ENCODE results near the gene TH. TPM values are rescaled to one million over a fixed set of nuclear protein-coding genes. Genes with fewer than 3 reads are reported as not detected.

The TH gene
- polyA plus RNA-seq, 1 of the 3 experiments (the other 2 are of a cell fraction): not detected

- peaks cover 77% of the 10 kb centered on the region for H3K27me3 ChIP-seq (ENCODE audit: insufficient read depth)
- H3K9me2 ChIP-seq: no peaks in the 10 kb centered on the region
- H3K9ac ChIP-seq: no peak overlapping the region
- CTCF ChIA-PET: interaction anchor here (0.8 to 25.3 kb wide), 9 partner anchors 8 to 491 kb away, joined by 3 to 1098 read pairs (median 14); partner anchors contain the start of genes SYT8 and TNNI2
- H3K4me3 ChIP-seq (ENCODE audit: low read depth in 2 of 2, low read length in 1 of 2): peak overlapping the region in 1 of 2 experiments; percentile 19; a peak in 1 of 4 replicates
- no peaks in the 10 kb centered on the region; a peak in 1 of 4 replicates for H3K4me1 ChIP-seq (ENCODE audit: control insufficient read depth in 1 of 2, insufficient read depth in 2 of 2, low read depth in 1 of 2, low read length in 1 of 2)
- H2AFZ ChIP-seq (ENCODE audit: low read depth): no peak overlapping the region
- H3K27ac ChIP-seq (ENCODE audit: low read depth in 2 of 2, low read length in 1 of 2): no peak overlapping the region; a peak in 1 of 4 replicates
- TF ChIP-seq IRF3 (IDR thresholded peaks at IDR 0.05; ENCODE audit: low read depth, low read length): no peak
- TF ChIP-seq MEF2A (IDR thresholded peaks at IDR 0.05; ENCODE audit: borderline replicate concordance, low read depth): no peak
- TF ChIP-seq RCOR1 (IDR thresholded peaks at IDR 0.05; ENCODE audit: low read length): no peak
- TF ChIP-seq SMC3 (IDR thresholded peaks at IDR 0.05; ENCODE audit: low read depth, low read length): no peak
- H3K79me2 ChIP-seq (ENCODE audit: insufficient read depth): no peaks in the 10 kb centered on the region
- no peak for DNase-seq
- POLR2A ChIA-PET: interaction anchor here (1.0 to 1.1 kb wide), 2 partner anchors 16 to 107 kb away, joined by 3 read pairs; no protein-coding TSS in a partner anchor
- no peaks in the 10 kb centered on the region for H4K20me1 ChIP-seq (ENCODE audit: insufficient read depth)
- H3K9me3 ChIP-seq: no peaks in the 10 kb centered on the region
- H3F3A ChIP-seq (replicated peaks; ENCODE audit: insufficient read depth): peaks cover 8% of the 10 kb centered on the region
- WGBS (ENCODE audit: low lambda C conversion rate): 4% methylated on average over 12 of the region's 12 CpGs
- H3K36me3 ChIP-seq (replicated peaks in 1 of 2; ENCODE audit: control insufficient read depth in 1 of 2, insufficient read depth in 2 of 2, low read length in 1 of 2): no peaks in the 10 kb centered on the region
- H3K4me2 ChIP-seq: no peak overlapping the region
Observed at GRCh38 chr11:2143477-2143798, 28.2 kb downstream of the TH start.

- DNase-seq: no peak
- Histone ChIP-seq H3K9ac (no peak overlapping the region), H3K36me3 (replicated peaks in 1 of 2; ENCODE audit: control insufficient read depth in 1 of 2, insufficient read depth in 2 of 2, low read length in 1 of 2) (no peaks in the 10 kb centered on the region)
Observed at GRCh38 chr11:2142762-2143202, 28.8 kb downstream of the TH start.

More at GRCh38 chr11:2142762-2143202, 28.8 kb downstream of the TH start:
- 1% methylated on average over 6 of the region's 6 CpGs for WGBS (ENCODE audit: low lambda C conversion rate)
- no peaks in the 10 kb centered on the region for H3K9me3 ChIP-seq
- POLR2A ChIA-PET: interaction anchor here (1.1 to 1.2 kb wide), 2 partner anchors 8 to 106 kb away, joined by 3 read pairs; no protein-coding TSS in a partner anchor
- peaks cover 72% of the 10 kb centered on the region for H3K27me3 ChIP-seq (ENCODE audit: insufficient read depth)
- no peaks in the 10 kb centered on the region for H3K79me2 ChIP-seq (ENCODE audit: insufficient read depth)
- H3K4me2 ChIP-seq: no peak overlapping the region
- H3K4me1 ChIP-seq (ENCODE audit: control insufficient read depth in 1 of 2, insufficient read depth in 2 of 2, low read depth in 1 of 2, low read length in 1 of 2): no peaks in the 10 kb centered on the region; a peak in 1 of 4 replicates
- H3K4me3 ChIP-seq (ENCODE audit: low read depth in 2 of 2, low read length in 1 of 2): no peak overlapping the region
- H3F3A ChIP-seq (replicated peaks; ENCODE audit: insufficient read depth): peaks cover 8% of the 10 kb centered on the region
- no peak overlapping the region; a peak in 1 of 4 replicates for H3K27ac ChIP-seq (ENCODE audit: low read depth in 2 of 2, low read length in 1 of 2)
- TF ChIP-seq CTCF (IDR thresholded peaks at IDR 0.05): no peak
- TF ChIP-seq USF2 (IDR thresholded peaks at IDR 0.05; ENCODE audit: borderline replicate concordance, low read depth, low read length): no peak
- no peak for TF ChIP-seq GABPA (IDR thresholded peaks at IDR 0.05; ENCODE audit: low read depth)
- TF ChIP-seq TAF1 (IDR thresholded peaks at IDR 0.05; ENCODE audit: borderline replicate concordance, low read depth, low read length): no peak
- TF ChIP-seq RCOR1 (IDR thresholded peaks at IDR 0.05; ENCODE audit: low read length): no peak
- TF ChIP-seq EP300 (IDR thresholded peaks at IDR 0.05; ENCODE audit: borderline replicate concordance in 1 of 2, low read depth in 1 of 2, low read length in 1 of 2): no peak
- TF ChIP-seq GATA2 (CRISPR knock-in tag; IDR thresholded peaks at IDR 0.05): no peak
- TF ChIP-seq NFIC (IDR thresholded peaks at IDR 0.05; ENCODE audit: borderline replicate concordance): no peak
- no peak for TF ChIP-seq TCF12 (IDR thresholded peaks at IDR 0.05)
- no peak for TF ChIP-seq ELF1 (IDR thresholded peaks at IDR 0.05)
- no peak for TF ChIP-seq MEF2A (IDR thresholded peaks at IDR 0.05; ENCODE audit: borderline replicate concordance, low read depth)
- no peak for TF ChIP-seq ZBTB33 (IDR thresholded peaks at IDR 0.05; ENCODE audit: borderline replicate concordance, low read depth)
- no peak for TF ChIP-seq POLR2AphosphoS5 (IDR thresholded peaks at IDR 0.05; ENCODE audit: low read depth, low read length)
- no peak for TF ChIP-seq MAX (IDR thresholded peaks at IDR 0.05; ENCODE audit: low read depth)
- no peak for TF ChIP-seq FOXJ3 (CRISPR knock-in tag; IDR thresholded peaks at IDR 0.05)
- TF ChIP-seq RFX5 (IDR thresholded peaks at IDR 0.05; ENCODE audit: low read length): no peak
- CTCF ChIA-PET: interaction anchor here (0.6 to 25.3 kb wide), 7 partner anchors 8 to 1050 kb away, joined by 3 to 1098 read pairs (median 15); partner anchors contain the start of genes SYT8 and TNNI2
- H4K20me1 ChIP-seq (ENCODE audit: insufficient read depth): no peaks in the 10 kb centered on the region
- H2AFZ ChIP-seq (ENCODE audit: low read depth): no peak overlapping the region
- no peaks in the 10 kb centered on the region for H3K9me2 ChIP-seq
